ENCODE results near the gene POC1B. TPM values are rescaled to one million over a fixed set of nuclear protein-coding genes. Genes with fewer than 3 reads are reported as not detected.
A peak's percentile ranks its signal among the peaks of the same experiment; 100 is the strongest.

Gene POC1B
- total RNA-seq, 1 donor from 2014 or later, result 22.7 TPM

DNA sequence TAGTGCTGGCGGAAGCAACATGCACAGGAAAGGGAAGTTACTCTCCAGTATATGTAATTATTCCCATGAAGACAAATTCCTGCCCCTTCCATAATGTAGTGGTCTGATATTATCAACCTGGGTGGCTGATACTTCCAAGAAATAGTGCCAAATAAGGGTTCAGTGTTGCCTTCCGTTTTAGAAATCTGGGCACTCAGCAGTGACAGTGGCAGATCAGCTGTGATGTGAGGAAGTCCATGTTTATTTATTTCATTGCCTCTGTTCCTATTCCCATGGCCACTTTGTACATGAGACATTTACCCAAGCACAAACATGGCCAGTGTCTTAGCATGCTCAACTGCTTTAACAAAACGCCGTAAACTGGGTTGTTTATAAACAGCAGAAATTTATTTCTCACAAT, 20.3 kb upstream of the POC1B start:
- no peak for DNase-seq (ENCODE audit: low spot score)
- TF ChIP-seq, protein P1, sequence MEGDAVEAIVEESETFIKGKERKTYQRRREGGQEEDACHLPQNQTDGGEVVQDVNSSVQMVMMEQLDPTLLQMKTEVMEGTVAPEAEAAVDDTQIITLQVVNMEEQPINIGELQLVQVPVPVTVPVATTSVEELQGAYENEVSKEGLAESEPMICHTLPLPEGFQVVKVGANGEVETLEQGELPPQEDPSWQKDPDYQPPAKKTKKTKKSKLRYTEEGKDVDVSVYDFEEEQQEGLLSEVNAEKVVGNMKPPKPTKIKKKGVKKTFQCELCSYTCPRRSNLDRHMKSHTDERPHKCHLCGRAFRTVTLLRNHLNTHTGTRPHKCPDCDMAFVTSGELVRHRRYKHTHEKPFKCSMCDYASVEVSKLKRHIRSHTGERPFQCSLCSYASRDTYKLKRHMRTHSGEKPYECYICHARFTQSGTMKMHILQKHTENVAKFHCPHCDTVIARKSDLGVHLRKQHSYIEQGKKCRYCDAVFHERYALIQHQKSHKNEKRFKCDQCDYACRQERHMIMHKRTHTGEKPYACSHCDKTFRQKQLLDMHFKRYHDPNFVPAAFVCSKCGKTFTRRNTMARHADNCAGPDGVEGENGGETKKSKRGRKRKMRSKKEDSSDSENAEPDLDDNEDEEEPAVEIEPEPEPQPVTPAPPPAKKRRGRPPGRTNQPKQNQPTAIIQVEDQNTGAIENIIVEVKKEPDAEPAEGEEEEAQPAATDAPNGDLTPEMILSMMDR (IDR thresholded peaks at IDR 0.05; ENCODE audit: unreplicated experiment), result no peak
- no peak overlapping the region for H3K4me3 Mint-ChIP-seq (ENCODE audit: unreplicated experiment)
- no peaks in the 10 kb centered on the region for H3K9me3 Mint-ChIP-seq (ENCODE audit: unreplicated experiment)
- H3K36me3 Mint-ChIP-seq (ENCODE audit: low read depth, unreplicated experiment), result no peaks in the 10 kb centered on the region
- H3K4me1 Mint-ChIP-seq (ENCODE audit: unreplicated experiment), result peaks cover 16% of the 10 kb centered on the region
- no peaks in the 10 kb centered on the region for H3K27me3 Mint-ChIP-seq (ENCODE audit: unreplicated experiment)
- H3K27ac Mint-ChIP-seq (ENCODE audit: unreplicated experiment), result no peak overlapping the region

DNA sequence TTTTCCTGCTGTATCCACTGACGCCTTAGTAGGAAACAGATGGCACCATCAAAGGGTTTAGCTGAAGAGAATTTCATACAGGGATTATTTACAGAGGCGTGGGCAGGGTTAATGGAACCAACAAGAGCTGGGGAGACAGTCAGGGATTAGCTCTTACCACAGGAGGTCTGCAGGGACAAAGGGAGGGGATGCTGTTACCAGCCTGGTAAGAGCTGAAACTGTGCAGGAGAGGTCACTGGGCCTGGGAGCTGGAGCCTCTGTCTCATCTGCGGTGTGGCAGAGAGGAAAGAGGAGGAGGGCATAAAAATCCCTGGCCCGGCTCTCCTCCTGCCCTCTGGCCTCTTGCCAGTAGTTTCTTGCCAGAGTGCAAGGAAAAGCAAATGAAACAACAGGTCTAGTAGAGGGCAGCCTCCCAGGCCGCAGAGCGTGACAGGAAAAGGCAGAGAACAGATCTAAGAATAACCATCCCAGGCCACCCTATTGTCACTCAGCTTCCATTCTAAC, 18.9 kb upstream of the POC1B start:
- Mint-ChIP-seq H3K36me3 (ENCODE audit: low read depth, unreplicated experiment) (no peaks in the 10 kb centered on the region), H3K4me3 (ENCODE audit: unreplicated experiment) (no peak overlapping the region), H3K27me3 (ENCODE audit: unreplicated experiment) (no peaks in the 10 kb centered on the region), H3K4me1 (ENCODE audit: unreplicated experiment) (peaks cover 16% of the 10 kb centered on the region), H3K27ac (ENCODE audit: unreplicated experiment) (no peak overlapping the region), H3K9me3 (ENCODE audit: unreplicated experiment) (no peaks in the 10 kb centered on the region)
- TF ChIP-seq, protein P1 (IDR thresholded peaks at IDR 0.05; ENCODE audit: unreplicated experiment), result no peak
- DNase-seq (ENCODE audit: low spot score), result no peak

DNA sequence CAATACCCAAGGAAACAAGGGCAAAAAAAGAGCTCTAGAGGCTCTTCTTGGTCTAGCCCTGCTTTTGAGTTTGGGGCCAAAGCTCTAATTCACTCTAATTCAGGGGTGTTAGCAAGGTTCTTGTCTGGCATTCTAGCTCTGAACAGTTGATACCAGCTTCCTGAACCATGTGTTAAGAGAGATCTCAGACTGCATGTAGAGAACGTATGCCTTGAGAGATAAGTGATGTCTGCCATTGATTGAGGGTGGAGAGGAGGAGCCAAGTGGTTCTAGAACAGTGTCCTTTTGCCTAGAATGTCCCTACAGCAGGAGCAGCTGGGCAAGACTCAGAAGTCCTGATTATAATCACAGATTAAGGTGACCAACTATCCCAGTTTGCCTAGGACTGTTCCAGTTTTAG, 18.2 kb upstream of the POC1B start:
- DNase-seq (ENCODE audit: low spot score), result no peak
- no peaks in the 10 kb centered on the region for H3K27me3 Mint-ChIP-seq (ENCODE audit: unreplicated experiment)
- no peaks in the 10 kb centered on the region for H3K9me3 Mint-ChIP-seq (ENCODE audit: unreplicated experiment)
- H3K4me3 Mint-ChIP-seq (ENCODE audit: unreplicated experiment), result no peak overlapping the region
- TF ChIP-seq, protein P1 (IDR thresholded peaks at IDR 0.05; ENCODE audit: unreplicated experiment), result no peak
- peaks cover 16% of the 10 kb centered on the region for H3K4me1 Mint-ChIP-seq (ENCODE audit: unreplicated experiment)
- H3K36me3 Mint-ChIP-seq (ENCODE audit: low read depth, unreplicated experiment), result no peaks in the 10 kb centered on the region
- no peak overlapping the region for H3K27ac Mint-ChIP-seq (ENCODE audit: unreplicated experiment)

DNA sequence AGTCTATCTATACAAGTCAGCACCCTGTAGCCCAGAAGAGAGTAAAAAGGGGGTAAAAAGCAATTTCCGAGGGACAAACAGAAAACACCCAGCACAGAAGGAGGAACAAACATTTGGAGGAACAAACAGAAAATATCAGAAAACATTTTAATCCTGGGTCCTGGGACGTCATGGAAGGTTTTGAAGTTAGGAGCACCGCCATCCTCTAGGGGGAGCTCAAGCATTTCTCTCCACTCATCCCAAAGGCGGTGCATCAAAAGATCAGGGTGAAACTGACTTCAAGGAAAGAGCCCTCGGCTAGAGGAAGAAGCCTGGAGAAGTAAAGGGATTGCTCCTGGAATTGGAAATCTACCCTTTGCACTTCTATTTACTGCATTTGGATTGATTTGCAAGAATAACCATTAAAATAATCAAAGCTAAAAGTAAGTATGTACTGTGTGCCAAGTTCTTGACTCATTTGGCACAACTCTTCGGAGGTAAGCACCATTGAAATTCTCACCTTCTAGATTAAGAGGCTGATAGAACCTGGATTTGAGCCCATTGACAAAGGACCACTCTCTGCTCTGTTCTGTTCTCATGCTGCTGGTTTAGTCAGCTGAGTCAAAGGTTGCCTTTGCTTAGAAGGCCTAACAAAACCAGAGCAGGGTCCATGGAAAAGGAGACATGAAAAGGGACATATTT, 17.2 kb upstream of the POC1B start:
- TF ChIP-seq, protein P1 (IDR thresholded peaks at IDR 0.05; ENCODE audit: unreplicated experiment), result peak; percentile 81
- H3K36me3 Mint-ChIP-seq (ENCODE audit: low read depth, unreplicated experiment), result no peaks in the 10 kb centered on the region
- H3K4me3 Mint-ChIP-seq (ENCODE audit: unreplicated experiment), result no peak overlapping the region
- no peaks in the 10 kb centered on the region for H3K9me3 Mint-ChIP-seq (ENCODE audit: unreplicated experiment)
- peak; percentile 72 for DNase-seq (ENCODE audit: low spot score)
- no peaks in the 10 kb centered on the region for H3K27me3 Mint-ChIP-seq (ENCODE audit: unreplicated experiment)
- H3K27ac Mint-ChIP-seq (ENCODE audit: unreplicated experiment), result no peak overlapping the region
- H3K4me1 Mint-ChIP-seq (ENCODE audit: unreplicated experiment), result peaks cover 16% of the 10 kb centered on the region

DNA sequence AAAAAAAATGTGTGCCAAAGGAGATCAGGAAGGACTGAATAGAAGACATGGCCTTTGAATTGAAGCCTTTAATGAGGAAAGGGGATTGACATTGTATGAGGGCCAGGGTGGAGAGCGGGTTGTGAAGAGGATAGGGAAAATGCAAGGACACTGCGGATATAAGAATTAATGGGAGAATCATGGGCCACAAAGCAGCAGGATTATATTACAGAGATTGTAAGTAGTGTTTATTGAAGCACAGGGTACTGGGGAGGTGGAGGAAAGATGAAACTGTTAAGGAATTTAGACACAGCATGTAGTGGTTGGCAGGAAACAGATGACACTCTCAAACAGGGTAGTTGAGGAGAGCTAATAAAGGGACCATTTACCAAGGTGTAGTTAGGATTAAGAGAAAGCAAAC, 16.4 kb upstream of the POC1B start:
- no peak overlapping the region for H3K27ac Mint-ChIP-seq (ENCODE audit: unreplicated experiment)
- peaks cover 16% of the 10 kb centered on the region for H3K4me1 Mint-ChIP-seq (ENCODE audit: unreplicated experiment)
- H3K4me3 Mint-ChIP-seq (ENCODE audit: unreplicated experiment), result no peak overlapping the region
- H3K36me3 Mint-ChIP-seq (ENCODE audit: low read depth, unreplicated experiment), result no peaks in the 10 kb centered on the region
- H3K27me3 Mint-ChIP-seq (ENCODE audit: unreplicated experiment), result no peaks in the 10 kb centered on the region
- H3K9me3 Mint-ChIP-seq (ENCODE audit: unreplicated experiment), result no peaks in the 10 kb centered on the region
- TF ChIP-seq, protein P1 (IDR thresholded peaks at IDR 0.05; ENCODE audit: unreplicated experiment), result no peak
- DNase-seq (ENCODE audit: low spot score), result no peak

All from endothelial cell (in vitro differentiated cells).